ENCODE results near the gene ELOB.

The ELOB gene

DNA sequence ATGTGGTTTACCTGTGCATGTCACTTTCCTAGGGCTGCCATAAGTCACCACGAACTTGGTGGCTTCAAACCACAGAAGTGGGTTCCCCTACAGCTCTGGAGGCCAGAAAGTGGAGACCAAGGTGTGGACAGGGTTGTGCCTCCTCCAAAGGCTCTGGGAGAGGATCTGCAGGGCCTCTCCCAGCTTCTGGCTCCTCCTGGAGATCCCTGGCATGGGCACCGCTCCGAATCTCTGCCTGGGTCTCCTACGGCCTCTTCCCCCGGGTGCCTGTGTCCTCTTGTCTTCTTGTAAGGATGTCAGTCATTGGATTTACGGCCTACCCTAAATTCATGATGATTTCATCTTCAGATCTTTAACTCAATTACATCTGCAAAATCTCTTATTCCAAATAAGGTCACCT is 27.1 kb downstream of the ELOB start:
- no peak for DNase-seq (ENCODE audit: low read depth in 2 of 3, low spot score in 2 of 3)

DNA sequence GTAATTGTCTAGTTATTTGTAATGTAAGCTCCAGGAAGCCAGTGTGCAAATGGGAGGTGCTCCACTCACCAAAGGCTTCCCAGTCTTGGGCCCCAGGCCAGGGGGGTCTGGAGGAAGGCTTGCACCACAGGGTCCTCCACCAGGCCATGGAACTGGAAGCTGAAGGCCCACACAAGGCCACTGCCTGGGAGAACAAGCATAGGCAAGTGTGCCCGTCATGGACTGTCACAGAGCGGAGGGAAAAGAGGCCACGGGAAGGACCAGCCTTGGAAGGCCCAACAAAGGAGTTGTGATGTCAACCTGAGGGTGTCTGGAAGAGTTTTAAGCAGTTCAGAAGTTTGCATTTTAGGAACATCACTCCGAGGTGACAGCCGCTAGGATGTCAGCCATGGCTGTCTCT is 27.6 kb downstream of the ELOB start:
- DNase-seq (ENCODE audit: low read depth in 2 of 3, low spot score in 2 of 3), result no peak

DNA sequence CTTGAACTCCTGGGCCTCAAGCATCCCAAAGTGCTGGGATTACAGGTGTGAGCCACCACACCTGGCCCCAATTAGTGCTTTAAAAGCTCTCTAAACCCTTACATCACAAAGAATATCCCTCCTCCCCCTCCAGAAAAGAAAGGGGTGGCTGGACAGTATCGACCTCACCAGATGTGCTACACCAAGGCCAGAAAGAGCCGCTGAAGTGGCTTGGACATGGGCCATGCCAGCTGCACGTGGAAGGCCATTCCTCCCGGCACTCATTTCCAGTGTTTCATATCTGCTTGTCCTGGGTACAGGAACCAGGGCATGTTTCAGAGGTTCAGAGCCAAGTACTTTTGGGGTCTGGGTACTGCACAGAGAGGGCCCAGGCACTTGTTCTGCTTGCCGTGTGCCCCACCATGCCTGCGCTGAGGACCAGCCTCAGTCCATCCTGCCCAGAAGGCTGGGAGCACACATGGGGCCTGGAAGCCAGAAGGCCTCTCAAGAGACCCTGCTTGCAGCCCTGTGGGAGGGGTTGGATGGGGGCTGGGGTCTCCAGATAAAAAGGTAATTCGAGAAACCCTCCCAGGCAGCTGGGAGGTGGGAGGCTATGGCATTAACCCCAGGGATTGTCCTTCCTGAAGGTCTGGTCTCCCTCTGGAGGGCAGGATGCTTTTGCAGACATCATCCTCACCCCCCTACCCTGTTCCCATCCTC is 28.2 kb downstream of the ELOB start:
- DNase-seq (ENCODE audit: low read depth in 2 of 3, low spot score in 2 of 3), result no peak

DNA sequence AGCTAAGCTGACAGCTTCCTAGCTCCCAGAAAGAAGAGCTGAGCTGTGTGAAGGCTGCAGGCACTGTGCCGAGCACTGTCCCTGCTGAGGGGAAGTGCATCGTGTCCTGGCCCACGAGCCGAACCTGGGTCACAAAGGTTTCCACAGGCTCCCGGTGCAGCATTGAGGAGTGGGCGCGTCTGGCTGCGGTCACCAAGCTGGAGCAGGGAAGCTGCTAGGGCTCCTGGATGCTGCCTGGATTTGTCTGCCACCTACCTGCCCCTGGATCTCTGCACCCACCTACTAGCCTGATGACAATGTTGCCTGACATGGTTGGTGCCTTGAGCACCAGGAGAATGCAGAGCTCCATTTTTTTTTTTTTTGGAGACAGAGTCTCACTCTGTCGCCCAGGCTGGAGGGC is 31.1 kb downstream of the ELOB start:
- DNase-seq (ENCODE audit: low read depth in 2 of 3, low spot score in 2 of 3), result no peak

DNA sequence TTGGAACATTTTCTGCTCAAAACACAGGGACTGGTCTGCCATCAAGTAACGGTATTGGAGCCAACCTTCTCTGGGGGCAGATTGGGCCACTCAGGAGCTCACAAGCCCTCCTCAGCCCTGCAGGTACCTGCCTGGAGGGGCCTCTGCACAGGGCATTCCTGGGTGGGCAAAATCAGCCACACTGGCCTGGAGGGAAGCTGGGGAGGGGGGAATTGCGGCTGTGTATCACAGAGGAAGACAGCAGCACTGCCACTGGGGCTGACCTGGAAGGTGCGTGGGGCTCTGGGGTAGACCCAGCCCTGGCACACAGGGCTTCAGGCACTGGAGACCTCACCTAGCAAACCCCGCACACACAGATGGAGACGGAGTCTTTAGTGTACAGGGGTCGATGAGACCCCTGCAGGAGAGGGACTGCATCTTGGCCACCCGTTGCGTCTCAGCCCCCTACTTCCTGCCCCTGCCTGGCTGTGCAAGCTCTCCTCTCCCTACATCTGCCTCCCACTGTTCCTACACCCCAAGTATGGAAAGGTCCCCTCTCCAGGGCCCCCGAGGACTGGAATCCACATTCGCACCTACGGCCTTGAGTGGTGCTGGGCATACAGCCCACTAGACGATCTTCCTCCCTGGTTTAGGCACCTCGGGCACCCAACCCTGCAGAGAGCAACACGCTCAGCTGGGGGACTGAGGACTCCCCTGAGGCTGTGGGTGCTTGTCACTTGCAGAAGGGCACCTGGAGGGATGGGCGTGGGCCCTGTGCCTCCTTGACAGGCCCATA is 31.8 kb downstream of the ELOB start:
- DNase-seq (ENCODE audit: low read depth in 2 of 3, low spot score in 2 of 3), result no peak

DNA sequence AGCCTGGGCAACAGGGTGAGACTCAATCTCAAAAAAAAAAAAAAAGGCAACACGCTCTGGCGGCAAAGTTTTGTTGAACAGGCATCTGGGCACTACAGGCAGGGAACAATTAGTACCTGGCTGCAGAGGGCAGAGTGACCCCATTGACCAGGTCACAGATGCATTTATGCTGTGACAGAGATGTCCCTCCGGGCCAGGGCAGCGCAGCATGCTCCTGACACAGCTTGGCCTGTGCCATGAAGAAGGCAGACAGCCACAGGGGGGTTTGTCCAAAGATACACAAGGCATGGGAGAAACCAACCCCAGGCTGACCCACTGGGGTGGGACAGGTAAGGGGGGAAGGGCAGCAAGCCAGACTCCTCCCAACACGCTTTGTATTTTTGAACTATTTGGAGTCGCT is 32.4 kb downstream of the ELOB start:
- no peak for DNase-seq (ENCODE audit: low read depth in 2 of 3, low spot score in 2 of 3)

DNA sequence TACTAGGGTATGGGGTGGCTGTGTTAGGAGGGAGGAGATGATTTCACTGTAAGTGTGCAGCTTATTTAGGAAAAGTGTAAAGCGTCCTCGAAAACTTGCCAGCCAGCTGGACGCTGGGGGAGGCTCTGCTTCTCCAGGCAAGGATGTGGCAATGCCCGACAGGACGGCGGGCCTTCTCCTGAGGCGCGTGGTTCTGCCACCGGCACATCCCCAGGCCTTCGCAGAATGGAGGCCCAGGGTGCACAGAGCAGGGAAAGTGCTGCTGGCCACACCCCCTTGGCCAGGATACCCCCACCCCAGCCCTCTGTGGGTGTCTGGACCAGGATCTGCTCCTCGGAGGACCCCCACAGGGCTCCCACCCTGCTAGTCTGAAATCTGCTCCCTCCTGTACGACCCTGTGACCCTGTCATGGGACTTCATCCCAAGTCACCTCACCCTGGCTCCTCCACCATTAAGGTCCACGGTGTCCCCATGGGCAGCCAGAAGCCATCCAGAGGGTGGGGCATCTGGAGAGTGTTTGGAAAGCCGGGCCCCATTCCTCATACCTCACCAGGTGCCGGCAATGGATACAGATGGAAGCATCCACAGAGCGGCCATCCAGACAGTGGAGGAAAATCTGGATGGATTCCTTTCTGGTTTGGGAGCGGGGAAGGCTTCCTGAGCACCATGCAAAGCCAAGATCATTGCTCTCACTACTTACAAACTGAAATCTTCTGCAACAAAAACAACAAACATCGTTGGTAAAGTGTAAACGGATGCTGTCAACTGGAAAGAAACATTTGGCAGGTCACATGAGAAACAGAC is 33.9 kb downstream of the ELOB start:
- no peak for DNase-seq (ENCODE audit: low read depth in 2 of 3, low spot score in 2 of 3)

DNA sequence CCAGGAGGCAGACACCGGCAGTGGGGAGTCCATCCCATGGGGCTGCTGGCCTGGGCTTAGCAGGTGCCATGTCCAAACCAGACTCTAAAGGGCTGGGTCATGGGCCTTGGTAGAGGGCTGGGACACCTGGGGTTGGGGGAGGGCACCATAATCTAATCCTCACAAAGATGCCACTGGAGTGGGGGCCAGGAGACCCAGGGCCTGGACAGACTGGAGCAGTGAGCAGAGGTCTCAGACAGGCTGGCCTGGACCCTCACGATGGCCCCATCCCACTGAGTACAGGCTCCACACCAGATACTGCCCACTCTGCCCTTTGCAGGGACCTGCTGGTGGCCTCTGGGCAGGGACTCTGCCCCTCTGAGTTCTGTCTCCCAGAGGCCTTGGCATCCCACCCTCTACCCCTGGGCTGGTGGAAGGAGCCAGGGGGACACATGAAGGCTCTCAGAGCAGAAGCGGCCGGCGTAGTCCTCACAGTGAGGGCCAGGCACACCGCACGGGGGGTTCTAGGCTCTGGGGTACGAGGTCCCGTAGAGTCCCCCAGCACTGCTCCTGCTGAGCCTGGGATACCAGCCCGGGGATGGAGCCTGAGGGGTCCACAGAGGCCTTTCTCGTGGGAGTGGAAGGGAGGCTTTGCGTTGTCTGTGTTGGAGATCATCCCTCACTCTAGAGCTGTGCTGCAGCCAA is 34.6 kb downstream of the ELOB start:
- no peak for DNase-seq (ENCODE audit: low read depth in 2 of 3, low spot score in 2 of 3)

DNA sequence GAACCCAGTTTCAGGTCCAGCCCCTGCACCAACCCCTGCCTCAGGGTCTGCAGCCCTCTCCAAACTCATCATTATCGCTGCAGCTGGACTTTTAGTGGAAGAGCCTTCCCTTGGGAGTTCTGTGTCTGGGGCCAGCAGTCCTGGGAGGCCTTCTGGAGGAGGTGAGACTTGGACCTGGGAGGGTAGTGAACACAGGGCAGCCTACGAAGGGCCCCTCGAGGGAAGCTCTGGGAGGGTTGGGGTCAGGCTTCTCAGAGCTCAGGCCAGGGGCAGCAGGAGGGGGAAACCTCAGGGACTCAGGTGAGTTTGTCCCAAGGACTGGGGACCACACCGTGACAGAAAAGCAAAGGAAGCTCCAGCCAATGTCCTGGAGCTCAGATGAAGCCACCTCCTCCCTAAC is 35.9 kb downstream of the ELOB start:
- DNase-seq (ENCODE audit: low read depth in 2 of 3, low spot score in 2 of 3), result no peak

DNA sequence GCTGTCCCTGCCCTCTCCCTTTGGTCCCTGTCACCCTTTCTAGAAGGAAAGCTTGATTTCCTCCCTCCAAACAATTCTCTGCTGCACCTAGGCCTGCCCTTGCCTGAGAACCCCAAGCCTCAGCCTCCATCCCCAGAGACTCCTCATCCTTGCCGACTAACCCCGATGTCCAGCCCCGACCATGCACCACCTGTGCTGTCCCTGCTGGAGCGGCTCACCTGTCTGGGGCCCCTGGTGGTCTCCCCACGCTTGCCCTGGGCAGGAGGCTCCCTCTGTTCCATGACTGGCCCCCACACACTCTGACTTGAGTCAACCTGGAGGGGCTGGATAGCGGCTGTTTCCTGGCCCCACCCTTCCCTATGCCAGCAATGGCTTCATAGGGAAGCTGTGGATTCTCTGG is 36.6 kb downstream of the ELOB start:
- DNase-seq (ENCODE audit: low read depth in 2 of 3, low spot score in 2 of 3), result no peak

DNA sequence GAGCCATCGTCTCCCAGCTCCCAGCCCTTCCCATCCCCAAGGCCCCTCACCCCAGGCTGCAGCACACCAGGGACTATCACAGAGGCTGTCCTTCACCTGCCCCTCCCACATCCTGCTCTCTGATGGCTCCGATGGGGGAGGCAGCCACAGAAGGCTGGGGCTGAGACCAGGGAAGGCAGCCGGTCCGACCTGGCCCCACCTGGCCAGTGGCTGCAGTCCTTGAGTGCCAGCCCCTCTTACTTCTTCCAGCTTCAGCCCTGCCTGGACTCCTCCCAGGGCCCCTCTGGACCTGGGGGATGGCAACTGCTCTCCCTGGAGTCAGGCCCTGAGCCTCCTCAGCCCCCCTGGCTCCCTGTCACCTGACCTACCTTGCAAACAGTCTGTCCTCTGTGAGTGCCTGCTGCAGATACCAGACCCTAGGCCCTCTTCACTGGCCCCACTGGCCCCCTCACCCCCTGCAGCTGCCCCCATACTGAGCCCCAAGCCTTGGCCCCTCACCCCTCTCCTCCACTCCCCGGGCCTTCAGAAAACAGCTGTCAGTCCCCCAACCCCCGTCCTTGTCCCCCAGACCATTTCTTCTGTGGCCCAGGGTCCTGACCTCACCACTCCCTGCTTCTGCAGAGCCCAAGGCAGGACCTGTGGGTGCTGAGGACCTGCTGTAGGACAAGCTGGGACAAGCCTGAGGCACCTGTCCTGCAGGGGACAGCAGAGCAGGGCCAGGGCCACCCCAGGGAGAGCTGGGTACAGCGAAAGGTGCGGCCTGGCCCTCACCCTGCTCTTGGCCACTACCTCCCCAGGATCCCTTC is 37.3 kb downstream of the ELOB start:
- no peak for DNase-seq (ENCODE audit: low read depth in 2 of 3, low spot score in 2 of 3)

DNA sequence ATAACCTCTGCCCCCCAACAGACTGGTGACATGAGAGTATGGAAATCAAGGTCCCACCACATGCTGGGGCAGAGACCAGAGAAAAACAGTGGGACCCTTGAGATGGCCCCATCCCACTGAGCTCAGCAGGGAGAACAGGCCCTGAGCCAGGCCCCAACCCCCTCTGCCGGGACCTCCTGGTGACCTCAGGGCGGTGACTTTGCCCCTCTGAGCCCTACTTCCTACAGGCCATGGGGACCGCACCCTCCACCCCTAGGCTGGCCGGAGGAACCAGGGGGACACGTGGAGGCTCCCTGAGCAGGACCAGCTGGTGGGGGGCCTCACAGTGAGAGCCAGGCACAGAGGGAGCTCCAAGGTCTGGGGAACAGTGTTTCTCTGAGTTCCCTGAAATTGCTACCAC is 38.5 kb downstream of the ELOB start:
- DNase-seq (ENCODE audit: low read depth in 2 of 3, low spot score in 2 of 3), result no peak

DNA sequence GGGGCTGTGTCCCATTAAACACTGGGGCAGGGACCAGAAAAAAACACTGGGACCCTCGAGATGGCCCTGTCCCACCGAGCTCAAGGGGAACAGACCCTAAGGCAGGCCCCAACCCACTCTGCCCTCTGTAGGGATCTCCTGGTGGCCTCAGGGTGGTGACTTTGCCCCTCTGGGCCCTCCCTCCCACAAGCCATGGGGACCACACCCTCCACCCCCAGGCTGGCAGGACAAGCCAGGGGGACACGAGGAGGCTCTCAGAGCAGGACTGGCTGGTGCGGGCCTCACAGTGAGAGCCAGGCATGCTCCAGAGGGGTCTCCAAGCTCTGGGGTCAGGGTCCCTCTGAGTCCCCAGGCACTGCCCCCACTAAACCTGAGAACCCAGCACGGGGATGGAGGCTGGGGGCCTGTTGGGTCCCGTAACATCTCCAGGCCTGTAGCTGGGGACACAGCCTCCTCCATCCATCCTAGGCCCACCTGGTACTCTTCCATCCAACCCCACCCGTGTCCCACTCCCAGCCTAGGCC is 39.1 kb downstream of the ELOB start:
- DNase-seq (ENCODE audit: low read depth in 2 of 3, low spot score in 2 of 3), result no peak

DNA sequence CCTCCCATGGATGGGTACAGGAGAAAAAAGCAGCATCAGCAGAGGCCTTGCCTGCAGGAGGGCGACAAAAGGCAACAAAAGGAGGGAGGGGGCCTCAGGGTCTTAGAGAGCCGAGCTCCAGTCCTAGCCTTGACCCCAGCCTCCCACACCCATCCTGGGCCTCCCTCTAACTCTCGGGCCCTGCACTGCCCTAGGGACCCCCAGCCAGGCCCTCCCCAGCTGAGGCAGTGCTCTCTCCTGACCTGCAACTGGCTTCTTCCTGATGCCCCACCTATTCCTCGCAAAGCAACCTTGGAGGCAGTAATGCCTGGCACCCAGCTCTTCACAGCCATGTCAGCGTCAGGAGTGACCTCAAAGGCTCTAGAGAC is 39.9 kb downstream of the ELOB start:
- DNase-seq (ENCODE audit: low read depth in 2 of 3, low spot score in 2 of 3), result no peak

DNA sequence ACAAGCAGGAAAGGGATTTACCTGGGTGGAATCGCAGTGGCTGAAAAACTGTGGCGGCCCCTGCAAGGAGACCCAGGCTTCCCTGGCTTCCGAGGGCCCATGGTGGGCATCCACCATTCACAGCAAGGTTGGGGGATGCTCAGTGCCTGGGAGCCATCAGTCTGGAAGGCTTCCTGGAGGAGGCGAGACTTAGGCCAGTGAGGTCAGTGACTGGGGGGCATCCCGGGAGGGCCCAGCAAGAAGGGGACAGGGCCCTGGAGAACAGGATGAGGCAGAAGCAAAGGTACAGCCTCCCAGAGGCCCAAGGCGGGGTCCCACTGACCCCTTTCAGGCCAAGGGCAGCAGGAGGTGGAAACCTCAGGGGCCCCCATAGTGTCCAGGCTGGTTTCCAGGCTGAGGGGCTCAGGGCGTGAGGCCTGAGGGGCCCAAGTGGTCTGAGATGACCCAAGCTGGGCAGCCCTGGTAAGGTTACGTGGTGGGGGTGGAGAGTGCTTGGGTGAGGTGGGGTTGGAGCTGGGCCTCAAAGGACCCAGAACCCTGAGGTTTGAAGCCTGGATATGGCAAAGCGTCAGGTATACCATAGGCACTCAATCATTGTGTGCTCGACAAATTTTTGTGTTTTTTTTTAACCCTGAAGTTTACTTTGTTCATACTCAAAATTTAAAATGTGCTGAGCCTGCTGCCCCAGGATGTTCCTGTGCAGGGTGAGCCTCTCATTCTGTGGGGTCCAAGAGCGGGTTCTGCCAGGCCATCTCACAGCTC is 40.4 kb downstream of the ELOB start:
- DNase-seq (ENCODE audit: low read depth in 2 of 3, low spot score in 2 of 3), result no peak

DNA sequence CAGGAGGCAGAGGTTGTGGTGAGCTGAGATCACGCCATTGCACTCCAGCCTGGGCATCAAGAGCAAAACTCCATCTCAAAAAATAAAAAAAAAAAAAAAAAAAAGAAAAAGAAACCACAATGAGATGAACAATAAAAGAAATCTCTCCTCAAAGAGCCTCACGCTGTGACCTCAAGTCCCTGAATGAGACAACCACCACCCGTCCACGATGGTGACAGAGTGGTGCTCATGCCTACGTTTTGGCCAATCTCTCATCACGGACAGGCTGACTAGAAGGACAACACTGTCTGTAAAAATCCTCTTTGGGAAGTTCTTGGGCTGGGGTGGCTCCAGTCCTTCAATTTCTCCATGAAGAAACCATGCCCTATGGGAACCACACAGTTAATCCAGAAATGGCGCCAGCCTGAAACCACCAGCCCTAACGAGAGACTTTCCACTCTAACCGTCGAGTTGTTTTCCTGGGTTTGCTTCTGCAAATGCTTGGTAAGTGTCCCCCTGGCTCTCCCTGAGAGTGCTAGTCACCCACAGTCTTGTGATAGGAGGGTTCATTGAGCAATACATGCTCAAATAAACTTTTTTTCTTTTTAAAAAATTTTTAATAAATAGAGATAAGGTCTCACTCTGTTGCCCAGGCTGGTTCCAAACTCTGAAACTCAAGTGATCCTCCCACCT is 42.1 kb downstream of the ELOB start:
- DNase-seq (ENCODE audit: low read depth in 2 of 3, low spot score in 2 of 3), result no peak

DNA sequence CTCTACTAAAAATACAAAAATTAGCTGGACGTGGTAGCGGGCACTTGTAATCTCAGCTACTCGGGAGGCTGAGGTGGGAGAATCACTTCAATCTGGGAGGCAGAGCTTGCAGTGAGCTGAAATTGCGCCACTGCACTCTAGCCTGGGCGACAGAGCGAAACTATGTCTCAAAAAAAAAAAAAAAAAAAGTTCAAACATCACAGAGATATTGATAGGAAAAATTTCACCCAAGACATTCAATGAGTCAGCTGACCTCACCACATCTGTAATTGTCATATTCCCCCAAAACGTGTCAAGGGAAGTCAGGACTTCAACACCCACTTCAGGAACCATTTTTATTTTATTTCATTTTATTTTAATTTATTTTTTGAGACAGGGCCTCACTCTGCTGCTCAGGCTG is 49.0 kb downstream of the ELOB start:
- no peak for DNase-seq (ENCODE audit: low read depth in 2 of 3, low spot score in 2 of 3)

DNA sequence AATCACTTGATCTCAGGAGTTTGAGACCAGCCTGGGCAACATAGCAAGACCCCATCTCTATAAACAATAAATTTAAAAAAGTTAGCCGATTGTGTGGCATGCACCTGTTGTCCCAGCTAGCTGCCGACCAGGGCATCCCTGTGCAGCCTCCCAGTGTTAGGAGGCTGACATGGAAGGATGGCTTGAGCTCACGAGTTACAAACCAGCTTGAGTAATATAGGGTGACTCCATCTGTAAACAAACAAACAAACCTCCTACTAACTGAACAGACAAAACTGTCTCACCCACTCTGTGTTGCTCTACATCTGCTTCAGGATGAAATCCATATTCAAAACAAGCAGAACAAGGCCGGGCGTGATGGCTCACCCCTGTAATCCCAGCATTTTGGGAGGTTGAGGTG is 50.2 kb downstream of the ELOB start:
- no peak for DNase-seq (ENCODE audit: low read depth in 2 of 3, low spot score in 2 of 3)

DNA sequence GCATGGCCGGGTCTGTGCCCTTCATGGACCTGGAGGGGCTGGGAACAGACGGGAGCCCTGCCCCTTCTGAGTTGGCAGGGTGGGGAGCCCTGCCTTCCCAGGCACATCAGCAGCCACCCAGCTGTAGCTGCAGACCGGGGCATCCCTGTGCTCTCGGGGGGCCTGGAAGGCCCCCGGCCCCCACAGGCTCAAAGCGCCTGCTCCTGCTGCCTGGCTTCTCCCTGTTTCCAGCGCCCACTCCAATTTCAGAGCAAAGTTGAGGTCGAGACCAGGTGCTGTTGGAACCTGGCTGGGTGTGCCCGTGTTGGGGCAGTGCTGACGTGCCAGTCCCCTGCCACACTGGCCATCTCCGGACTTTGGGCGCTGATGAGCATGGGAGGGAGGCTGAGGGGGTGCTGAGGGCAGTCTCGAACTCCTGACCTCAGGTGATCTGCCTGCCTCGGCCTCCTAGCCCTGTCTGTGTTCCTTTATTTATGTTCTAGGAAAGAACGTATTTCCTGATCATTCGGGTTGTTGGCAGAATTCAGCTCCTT is 52.2 kb downstream of the ELOB start:
- no peak for DNase-seq (ENCODE audit: low read depth in 2 of 3, low spot score in 2 of 3)
